HG03565 (cell line): ENCODE data around the gene HES2.
A peak's percentile ranks its signal among the peaks of the same experiment; 100 is the strongest.
"Not testable (repeated sequence)": the region's sequence is repeated elsewhere in the genome, so short reads cannot be mapped to it uniquely, and the experiment has no call there.

Experiments
- ATAC-seq: cut with Tn5 transposase; IDR thresholded peaks from one replicate; pipeline ENCODE4 v1.9.1; 2021; ENCODE audit warnings: mild to moderate bottlenecking, moderate library complexity; ENCODE audit not compliant: unreplicated experiment

The HES2 gene

GRCh38 chr1:6419397-6419803 lies 319 bp downstream of the HES2 start:
- no peak for ATAC-seq

DNA sequence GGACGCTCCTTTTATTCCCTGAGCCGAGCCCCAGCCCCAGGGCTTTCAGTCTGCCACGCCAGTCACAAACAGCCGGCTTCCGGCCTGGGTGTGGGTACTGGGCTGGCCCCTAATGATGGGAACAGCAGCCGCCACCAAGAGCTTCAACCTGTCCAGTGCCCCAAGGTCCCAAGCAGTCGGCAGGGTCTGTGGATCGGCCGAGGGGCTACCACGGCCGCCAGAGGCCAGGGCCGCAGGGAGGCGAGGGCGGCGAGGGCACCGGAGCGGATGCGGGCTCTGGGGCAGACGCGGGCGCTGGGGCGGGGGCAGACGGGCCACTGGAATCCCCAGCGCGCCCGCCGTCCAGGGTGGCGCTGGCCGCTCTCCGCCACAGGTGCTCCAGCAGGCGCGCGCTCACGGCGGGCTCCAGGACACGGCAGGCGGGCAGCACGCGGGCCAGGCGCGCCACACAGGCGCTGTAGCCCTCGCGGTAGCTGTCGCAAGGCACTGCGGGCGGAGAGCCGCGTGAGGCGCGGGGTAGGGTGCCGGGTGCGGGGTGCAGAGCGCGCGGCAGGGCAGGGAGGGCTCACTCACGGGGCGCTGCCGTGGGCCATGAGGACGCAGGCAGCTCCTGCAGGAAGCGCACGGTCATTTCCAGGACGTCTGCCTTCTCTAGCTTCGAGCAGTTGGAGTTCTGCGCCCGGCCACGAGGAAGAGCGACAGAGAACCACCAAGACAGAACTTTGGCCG lies 887 bp downstream of the HES2 start:
- no peak for ATAC-seq

DNA sequence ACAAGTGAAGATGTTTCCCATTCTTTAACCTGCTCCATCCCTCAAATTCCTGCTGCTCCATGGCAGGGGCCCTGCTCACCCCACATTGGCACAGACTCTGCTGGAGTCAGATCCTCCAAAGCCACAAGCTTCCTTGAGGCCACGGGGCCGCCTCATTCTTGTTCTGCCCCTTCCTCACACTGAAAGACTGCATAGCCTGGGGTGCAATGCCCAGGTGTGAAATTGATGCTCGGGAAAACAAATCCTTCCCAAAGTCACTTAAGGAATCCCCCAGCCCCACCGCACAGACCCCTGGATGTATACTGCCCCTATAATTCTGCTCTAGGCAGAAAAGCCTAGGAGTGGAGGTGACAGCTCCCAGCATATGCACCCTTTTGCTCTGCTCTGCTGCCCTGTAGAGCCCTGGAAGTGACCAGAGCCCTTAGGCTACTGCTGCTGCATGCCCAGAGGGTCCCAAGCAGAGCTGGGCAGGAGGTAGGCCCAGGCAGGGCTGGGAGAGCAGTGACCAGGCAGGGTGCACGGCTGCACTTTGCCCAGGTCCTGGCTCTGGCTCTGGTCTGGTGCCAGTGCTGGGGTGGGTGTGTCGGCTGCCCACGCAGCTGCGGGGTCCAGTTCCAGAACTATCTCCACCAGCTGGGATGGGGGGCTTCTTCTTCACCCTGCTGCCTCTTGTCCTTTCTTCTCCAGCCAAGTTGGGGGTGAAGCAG lies 1.6 kb downstream of the HES2 start:
- ATAC-seq = no peak

GRCh38 chr1:6416906-6417305 lies 2.8 kb downstream of the HES2 start:
- no peak for ATAC-seq

DNA sequence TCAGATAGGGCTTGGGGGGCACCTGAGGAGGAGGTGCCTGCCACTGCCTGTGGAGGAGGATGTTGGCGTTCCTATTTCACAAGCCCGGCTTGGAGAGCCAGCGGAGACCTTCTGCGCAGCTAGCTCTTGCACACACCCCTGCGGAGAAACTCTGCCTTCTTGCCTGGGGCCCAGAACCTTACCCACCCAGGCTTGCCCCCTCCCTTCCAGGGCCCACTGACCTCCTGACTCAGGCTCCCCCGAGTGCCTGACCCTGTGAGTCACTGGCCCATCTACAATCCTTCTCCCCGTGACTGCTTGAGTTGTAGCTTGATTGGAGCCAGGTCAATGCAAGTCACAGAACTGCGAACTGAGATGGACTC lies 3.4 kb downstream of the HES2 start:
- no peak for ATAC-seq

DNA sequence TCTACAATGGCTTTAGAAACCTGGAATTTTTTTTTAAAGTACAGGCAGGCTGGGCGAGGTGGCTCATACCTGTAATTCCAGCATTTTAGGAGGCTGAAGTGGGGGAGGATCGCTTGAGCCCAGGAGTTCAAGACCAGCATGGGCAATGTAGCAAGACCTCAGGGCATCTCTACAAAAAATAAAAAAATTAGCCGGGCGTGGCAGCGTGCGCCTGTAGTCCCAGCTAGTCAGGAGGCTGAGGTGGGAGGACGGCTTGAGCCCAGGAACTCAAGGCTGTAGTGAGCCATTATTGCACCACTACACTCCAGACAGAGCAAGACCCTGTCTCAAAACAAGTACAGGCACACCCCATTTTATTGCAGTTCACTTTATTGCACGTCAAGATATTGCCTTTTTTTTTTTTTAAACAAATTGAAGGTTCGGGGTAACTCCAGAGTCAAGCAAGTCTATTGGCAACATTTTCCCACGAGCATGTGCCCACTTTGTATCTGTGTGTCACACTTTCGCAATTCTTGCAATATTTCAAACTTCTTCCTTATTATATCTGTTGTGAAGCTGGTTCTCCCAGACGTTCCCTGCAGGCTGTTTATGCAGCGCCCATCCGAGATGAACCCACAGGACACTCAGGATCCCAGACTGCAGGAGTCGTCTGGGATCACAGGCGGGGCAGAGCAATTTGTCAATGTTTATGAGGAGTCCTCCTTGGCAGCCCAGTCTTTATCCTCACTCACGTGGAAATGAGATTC lies 4.7 kb downstream of the HES2 start:
- no peak for ATAC-seq

GRCh38 chr1:6414443-6414844 lies 5.3 kb downstream of the HES2 start:
- peak; percentile 51 for ATAC-seq

DNA sequence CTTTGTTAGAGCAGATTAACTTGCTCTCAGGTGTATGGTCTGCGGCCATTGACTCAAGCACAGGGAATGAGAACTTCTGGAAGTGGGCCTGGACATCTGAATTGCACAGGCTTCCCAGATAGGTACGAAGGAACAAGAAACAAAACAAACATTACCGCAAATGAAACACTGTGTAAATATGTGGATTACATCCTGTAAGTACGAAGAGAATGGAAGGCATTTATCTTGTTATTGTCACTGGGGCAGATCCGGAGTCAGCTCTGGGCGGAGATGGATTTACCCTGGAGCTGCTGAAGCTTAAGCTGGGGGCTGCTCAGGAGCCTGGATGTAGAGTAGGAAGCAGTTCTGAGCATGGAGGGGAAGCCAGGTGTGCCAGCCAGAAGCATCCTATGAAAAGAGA lies 6.8 kb downstream of the HES2 start:
- no peak for ATAC-seq

GRCh38 chr1:6410248-6410893 lies 9.3 kb downstream of the HES2 start:
- no peak for ATAC-seq

- no peak for ATAC-seq
These were observed 10.0 kb downstream of the HES2 start for GRCh38 chr1:6409733-6410132.

DNA sequence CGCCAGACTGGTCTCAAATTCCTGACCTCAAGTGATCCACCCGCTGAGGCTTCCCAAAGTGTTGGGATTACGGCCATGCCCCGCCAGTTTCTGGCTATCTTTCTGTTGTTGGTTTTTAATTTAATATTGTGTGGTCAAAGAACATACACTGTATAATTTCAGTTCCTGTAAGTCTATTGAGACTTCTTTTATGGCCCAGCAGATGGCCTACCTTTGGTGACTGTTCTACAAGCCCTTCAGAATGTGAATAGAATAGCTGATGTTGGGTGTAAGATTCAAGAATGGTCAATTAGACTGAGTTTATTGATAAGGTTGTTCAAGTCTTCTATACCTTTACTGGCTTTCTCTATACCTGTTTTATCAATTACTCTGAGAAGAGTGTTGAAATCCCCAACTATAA lies 10.7 kb downstream of the HES2 start:
- no peak for ATAC-seq

DNA sequence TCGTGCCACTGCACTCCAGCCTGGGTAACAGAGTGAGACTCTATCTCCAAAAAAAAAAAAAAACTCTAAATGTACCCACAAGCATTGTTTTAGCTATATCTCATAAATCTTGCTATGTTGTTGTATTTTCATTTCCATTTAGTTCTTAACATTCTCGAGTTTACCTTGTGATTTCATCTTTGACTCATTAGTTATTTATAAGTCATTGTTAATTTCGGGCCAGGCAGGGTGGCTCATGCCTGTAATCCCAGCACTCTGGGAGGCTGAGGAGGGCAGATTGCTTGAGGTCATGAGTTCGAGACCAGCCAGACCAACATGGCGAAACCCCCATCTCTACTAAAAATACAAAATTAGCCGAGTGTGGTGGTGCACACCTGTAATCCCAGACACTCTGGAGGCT lies 11.7 kb downstream of the HES2 start:
- ATAC-seq = no peak

DNA sequence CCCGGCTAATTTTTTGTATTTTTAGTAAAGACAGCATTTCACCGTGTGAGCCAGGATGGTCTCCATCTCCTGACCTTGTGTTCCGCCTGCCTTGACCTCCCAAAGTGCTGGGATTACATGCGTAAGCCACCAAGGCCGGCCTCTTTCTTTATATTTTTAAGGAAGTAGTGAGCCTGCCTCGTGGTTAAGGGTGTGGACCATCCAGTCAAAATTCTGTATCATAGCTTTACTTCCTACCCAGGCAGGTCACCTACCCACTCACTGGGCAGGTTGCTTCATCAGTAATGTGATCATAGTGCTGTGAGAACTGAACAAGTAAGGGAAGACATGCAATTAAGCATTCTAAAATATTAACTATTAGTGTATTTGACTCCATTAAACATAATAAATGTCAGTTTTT lies 18.0 kb downstream of the HES2 start:
- ATAC-seq = no peak

GRCh38 chr1:6399294-6399693 lies 20.4 kb downstream of the HES2 start:
- no peak for ATAC-seq

DNA sequence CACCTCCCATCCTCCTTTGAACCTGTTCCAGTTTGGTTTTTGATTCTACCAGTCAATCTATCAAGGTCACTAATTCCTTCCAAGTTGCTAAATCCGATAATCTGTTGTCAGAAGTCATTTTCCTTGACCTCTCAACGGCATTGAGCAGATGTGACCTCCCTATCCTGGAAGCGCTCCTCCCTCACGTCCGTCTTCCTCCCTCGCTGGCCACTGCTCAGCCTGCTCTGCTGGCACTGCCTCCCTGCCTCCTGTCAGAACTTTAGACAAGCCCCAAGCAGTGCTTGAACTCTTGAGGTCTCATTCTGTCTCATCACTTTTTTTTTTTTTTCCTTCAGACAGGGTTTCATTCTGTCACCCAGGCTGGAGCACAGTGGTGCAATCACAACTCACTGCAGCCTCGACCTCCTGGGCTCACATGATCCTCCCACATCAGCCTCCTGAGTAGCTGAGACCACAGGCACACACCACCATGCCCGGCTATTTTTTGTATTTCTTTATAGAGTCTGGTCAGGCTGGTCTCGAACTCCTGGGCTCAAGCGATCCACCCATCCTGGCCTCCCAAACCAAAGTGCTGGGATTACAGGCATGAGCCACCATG lies 21.8 kb downstream of the HES2 start:
- no peak for ATAC-seq

DNA sequence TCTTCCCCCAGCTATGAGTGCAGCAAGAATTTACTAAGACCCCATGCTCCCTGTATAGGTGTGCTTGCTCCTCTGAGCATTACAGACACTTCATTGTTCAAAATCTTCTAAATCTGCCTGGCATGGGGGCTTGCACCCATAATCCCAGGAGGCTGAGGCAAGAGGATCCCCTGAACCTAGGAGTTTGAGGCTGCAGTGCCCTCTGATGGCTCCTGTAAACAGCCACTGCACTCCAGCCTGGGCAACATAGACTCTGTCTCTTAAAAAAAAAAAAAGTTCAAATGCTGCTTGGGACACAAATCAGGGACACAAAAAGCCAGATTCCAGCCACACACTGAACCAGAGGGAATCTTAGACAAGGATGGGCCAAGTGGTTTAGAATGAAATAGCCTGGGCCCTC lies 22.7 kb downstream of the HES2 start:
- ATAC-seq = no peak

DNA sequence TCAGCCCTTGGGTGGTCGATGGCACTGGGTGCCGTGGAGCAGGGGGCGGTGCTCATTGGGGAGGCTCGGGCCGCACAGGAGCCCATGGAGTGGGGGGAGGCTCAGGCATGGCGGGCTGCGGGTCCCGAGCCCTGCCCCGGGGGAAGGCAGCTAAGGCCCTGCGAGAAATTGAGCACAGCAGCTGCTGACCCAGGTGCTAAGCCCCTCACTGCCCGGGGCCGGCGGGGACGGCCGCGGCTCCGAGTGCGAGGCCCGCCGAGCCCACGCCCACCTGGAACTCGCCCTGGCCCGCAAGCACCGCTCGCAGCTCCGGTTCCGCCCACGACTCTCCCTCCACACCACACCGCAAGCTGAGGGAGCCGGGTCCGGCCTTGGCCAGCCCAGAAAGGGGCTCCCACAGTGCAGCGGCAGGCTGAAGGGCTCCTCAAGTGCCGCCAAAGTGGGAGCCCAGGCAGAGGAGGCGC lies 23.9 kb downstream of the HES2 start:
- not testable (repeated sequence) for ATAC-seq

DNA sequence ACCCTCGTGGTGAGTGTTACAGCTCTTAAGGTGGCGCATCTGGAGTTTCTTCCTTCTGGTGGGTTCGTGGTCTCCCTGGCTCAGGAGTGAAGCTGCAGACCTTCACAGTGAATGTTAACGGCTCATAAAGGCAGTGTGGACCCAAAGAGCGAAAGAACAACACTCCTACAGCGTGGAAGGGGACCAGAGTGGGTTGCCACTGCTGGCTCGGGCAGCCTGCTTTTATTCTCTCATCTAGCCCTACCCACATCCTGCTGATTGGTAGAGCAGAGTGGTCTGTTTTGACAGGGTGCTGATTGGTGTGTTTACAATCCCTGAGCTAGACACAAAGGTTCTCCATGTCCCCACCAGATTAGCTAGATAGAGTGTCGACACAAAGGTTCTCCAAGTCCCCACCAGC lies 24.6 kb downstream of the HES2 start:
- not testable (repeated sequence) for ATAC-seq

- peak; percentile 76 for ATAC-seq
These were observed 26.1 kb downstream of the HES2 start, which contains the start of gene ACOT7 for GRCh38 chr1:6393400-6394187. ACOT7 (minus strand) TSS chr1:6393767; CDS start chr1:6393399, 368 bp downstream.

- ATAC-seq = no peak
These were observed 26.8 kb downstream of the HES2 start for GRCh38 chr1:6392809-6393399.
